Naive thymus-derived CD4-positive, alpha-beta T cell (primary cell): ENCODE data around the gene MSL3B.

Experiments used
- ATAC-seq: fragments of 150-1000 bp; cut with Tn5 transposase; 2 replicates; pipeline ENCODE4 v1.10.0; 2021; ENCODE audit warnings: mild to moderate bottlenecking, moderate library complexity
- CTCF ChIA-PET: fragments of 350-600 bp; sonication (Branson Sonifier 250); formaldehyde crosslinking; loops from one replicate; lab custom pipeline; 2021; ENCODE audit warnings: antibody characterized with exemption; lab: Charles Lee
- POLR2A ChIA-PET: fragments of 350-600 bp; sonication (Branson Sonifier 250); formaldehyde crosslinking; loops from one replicate; lab custom pipeline; 2021; ENCODE audit warnings: antibody characterized with exemption, inconsistent platforms; lab: Charles Lee
- DNase-seq, 9 donors: peaks; one replicate each; pipeline versions ENCODE4 v3.0.0 to v3.0.0-alpha.2; 2020 to 2022; ENCODE audit warnings: mixed read lengths in 1 of 9
- H3K27ac ChIP-seq: one replicate; pipeline ENCODE4 v1.7.0; 2013; ENCODE audit warnings: mild to moderate bottlenecking, low read depth, low read length, moderate library complexity
- H3K27me3 ChIP-seq, 2 donors: one replicate each; pipeline ENCODE4 v1.7.0; 2013; ENCODE audit warnings: low read length in 2 of 2, mild to moderate bottlenecking in 2 of 2, moderate library complexity in 2 of 2; ENCODE audit not compliant: control insufficient read depth in 2 of 2, insufficient read depth in 2 of 2
- H3K36me3 ChIP-seq, 3 experiments: 1 replicate in 2 of 3; 2 replicates in 1 of 3; pipeline ENCODE4 v1.7.0; 2013; ENCODE audit warnings: low read length in 3 of 3, mild to moderate bottlenecking in 3 of 3, moderate library complexity in 1 of 3; ENCODE audit not compliant: insufficient read depth in 3 of 3, control insufficient read depth in 2 of 3
- H3K4me1 ChIP-seq, 2 donors: one replicate each; pipeline ENCODE4 v1.7.0; 2013; ENCODE audit warnings: low read length in 2 of 2, mild to moderate bottlenecking in 2 of 2, moderate library complexity in 1 of 2; ENCODE audit not compliant: control insufficient read depth in 2 of 2, insufficient read depth in 2 of 2
- H3K4me3 ChIP-seq: 2 replicates; pipeline ENCODE4 v1.7.0; 2013; ENCODE audit warnings: mild to moderate bottlenecking, low read length
- H3K9me3 ChIP-seq, 3 experiments: 1 replicate in 2 of 3; 2 replicates in 1 of 3; pipeline ENCODE4 v1.7.0; 2013; ENCODE audit warnings: low read length in 3 of 3; ENCODE audit not compliant: control insufficient read depth in 2 of 3
- H3K27ac Mint-ChIP-seq, 9 donors: one replicate each; pipeline ENCODE4 v1.8.0; 2020 to 2022; ENCODE audit warnings: mixed read lengths in 9 of 9, mild to moderate bottlenecking in 8 of 9, moderate library complexity in 5 of 9, inconsistent platforms in 2 of 9
- H3K27me3 Mint-ChIP-seq, 5 donors: one replicate each; pipeline ENCODE4 v1.8.0; 2021 to 2022; ENCODE audit warnings: mixed read lengths in 5 of 5, mild to moderate bottlenecking in 1 of 5
- H3K36me3 Mint-ChIP-seq, 5 donors: one replicate each; pipeline ENCODE4 v1.8.0; 2020 to 2022; ENCODE audit warnings: mixed read lengths in 5 of 5, mild to moderate bottlenecking in 3 of 5, inconsistent platforms in 1 of 5
- H3K4me1 Mint-ChIP-seq, 7 donors: one replicate each; pipeline ENCODE4 v1.8.0; 2020 to 2022; ENCODE audit warnings: mixed read lengths in 7 of 7, mild to moderate bottlenecking in 3 of 7, inconsistent platforms in 1 of 7
- H3K4me3 Mint-ChIP-seq, 10 donors: one replicate each; pipeline ENCODE4 v1.8.0; 2020 to 2022; ENCODE audit warnings: mild to moderate bottlenecking in 10 of 10, mixed read lengths in 10 of 10, moderate library complexity in 6 of 10, inconsistent platforms in 2 of 10
- H3K9me3 Mint-ChIP-seq, 11 donors: one replicate each; pipeline ENCODE4 v1.8.0; 2020 to 2022; ENCODE audit warnings: mixed read lengths in 11 of 11, mild to moderate bottlenecking in 4 of 11, inconsistent platforms in 1 of 11, moderate library complexity in 1 of 11
- intact Hi-C, 2 donors: fragments of 100-400 bp; cut with micrococcal nuclease; formaldehyde crosslinking; loops; one replicate each; pipeline ENCODE4 v1.15.1; 2023

The MSL3B gene

GRCh38 chr2:233855345-233855744 lies 12.8 kb downstream of the MSL3B start:
- H3K27ac Mint-ChIP-seq, result peak overlapping the region in 1 of 9 donors; percentile 95
- CTCF ChIA-PET, result no interaction called here
- ATAC-seq, result no peak

GRCh38 chr2:233854241-233854981 lies 13.8 kb downstream of the MSL3B start, which contains the start of gene HJURP:
Gene HJURP, minus strand, starts transcription at chr2:233854535. Its CDS starts 35 bp downstream, at chr2:233854500.
- peak within 1 kb of the TSS; percentile 83 to 98 (median 92) for H3K4me3 Mint-ChIP-seq
- peaks cover 0 to 13% (median 0%) of the 10 kb centered on the region in 5 donors for H3K36me3 Mint-ChIP-seq
- POLR2A ChIA-PET, result no interaction called here
- peaks cover 0 to 7% (median 5%) of the 10 kb centered on the region in 5 donors for H3K27me3 Mint-ChIP-seq
- Histone ChIP-seq H3K4me3 (peak within 1 kb of the TSS; percentile 97), H3K27me3 (no peaks in the 10 kb centered on the region), H3K36me3 (no peaks in the 10 kb centered on the region), H3K4me1 (peaks cover 0 to 6% of the 10 kb centered on the region in 2 donors), H3K27ac (peak within 1 kb of the TSS; percentile 26), H3K9me3 (no peaks in the 10 kb centered on the region)
- H3K9me3 Mint-ChIP-seq, result no peaks in the 10 kb centered on the region
- DNase-seq (peak; percentile 76 to 92 (median 87)), ATAC-seq (peak; percentile 96)
- H3K4me1 Mint-ChIP-seq, result peaks cover 12 to 68% (median 18%) of the 10 kb centered on the region in 7 donors
- CTCF ChIA-PET, result no interaction called here
- intact Hi-C loops, result loop anchor here (1.0 to 10.0 kb wide), 4 partner anchors 14 to 690 kb away; partner anchors contain the start of gene MSL3B (in 2 of the 2)
- peak within 1 kb of the TSS in 8 of 9 donors; percentile 53 to 95 (median 75) for H3K27ac Mint-ChIP-seq

More at GRCh38 chr2:233855345-233855744, 12.8 kb downstream of the MSL3B start:
- H3K4me1 Mint-ChIP-seq, result peaks cover 12 to 59% (median 18%) of the 10 kb centered on the region in 7 donors
- H3K27me3 Mint-ChIP-seq, result peaks cover under 1 to 7% (median 6%) of the 10 kb centered on the region in 5 donors
- peak overlapping the region; percentile 97 for H3K4me3 ChIP-seq
- POLR2A ChIA-PET, result no interaction called here
- H3K4me3 Mint-ChIP-seq, result peak overlapping the region; percentile 60 to 98 (median 90)
- H3K27me3 ChIP-seq, result no peaks in the 10 kb centered on the region
- H3K36me3 Mint-ChIP-seq, result peaks cover 0 to 13% (median 0%) of the 10 kb centered on the region in 5 donors
- H3K27ac ChIP-seq, result no peak overlapping the region
- DNase-seq, result no peak
- H3K9me3 Mint-ChIP-seq, result no peaks in the 10 kb centered on the region
- intact Hi-C loops, result loop anchor here (5.0 to 10.0 kb wide), 5 partner anchors 247 to 689 kb away; no protein-coding TSS in a partner anchor
- H3K36me3 ChIP-seq, result no peaks in the 10 kb centered on the region
- H3K4me1 ChIP-seq, result peaks cover 0 to 6% of the 10 kb centered on the region in 2 donors
- no peaks in the 10 kb centered on the region for H3K9me3 ChIP-seq

DNA sequence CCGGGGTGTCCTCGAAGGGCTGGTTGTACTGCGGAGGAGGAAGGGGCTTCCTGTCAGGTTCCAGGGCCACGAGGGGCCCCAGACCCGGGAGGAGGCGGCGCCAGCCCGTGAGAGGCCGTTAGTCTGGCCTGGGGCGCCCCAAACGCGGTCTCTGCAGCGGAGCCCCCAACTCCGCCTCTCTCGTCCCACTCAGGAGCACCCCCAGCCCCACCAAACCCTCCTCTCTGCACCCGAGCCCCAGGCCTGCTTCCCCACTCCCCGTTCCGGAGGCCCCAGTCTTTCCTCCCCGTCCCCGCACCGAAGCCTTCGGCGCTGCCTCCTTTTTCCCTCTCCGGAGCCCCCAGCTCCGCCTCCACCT lies 14.3 kb downstream of the MSL3B start:
- H3K4me3 ChIP-seq, result peak overlapping the region; percentile 97
- POLR2A ChIA-PET, result no interaction called here
- Mint-ChIP-seq H3K27ac (peak overlapping the region in 3 of 9 donors; percentile 8 to 95 (median 25)), H3K4me3 (peak overlapping the region; percentile 83 to 98 (median 92)), H3K36me3 (peaks cover 0 to 18% (median 0%) of the 10 kb centered on the region in 5 donors), H3K9me3 (no peaks in the 10 kb centered on the region), H3K4me1 (peaks cover 12 to 73% (median 18%) of the 10 kb centered on the region in 7 donors), H3K27me3 (peaks cover 0 to 7% (median 5%) of the 10 kb centered on the region in 5 donors)
- intact Hi-C loops, result loop anchor here (1.0 to 10.0 kb wide), 4 partner anchors 14 to 691 kb away; partner anchors contain the start of gene MSL3B (in 2 of the 2)
- H3K36me3 ChIP-seq, result no peaks in the 10 kb centered on the region
- no peak overlapping the region for H3K27ac ChIP-seq
- H3K9me3 ChIP-seq, result no peaks in the 10 kb centered on the region
- peaks cover 0 to 6% of the 10 kb centered on the region in 2 donors for H3K4me1 ChIP-seq
- peak in 1 of 9 donors; percentile 10 for DNase-seq
- ATAC-seq, result no peak
- CTCF ChIA-PET, result no interaction called here
- no peaks in the 10 kb centered on the region for H3K27me3 ChIP-seq

- Histone ChIP-seq H3K4me3 (peak overlapping the region; percentile 97), H3K4me1 (peaks cover 0 to 6% of the 10 kb centered on the region in 2 donors), H3K36me3 (no peaks in the 10 kb centered on the region), H3K9me3 (no peaks in the 10 kb centered on the region), H3K27ac (no peak overlapping the region), H3K27me3 (no peaks in the 10 kb centered on the region)
- peaks cover 0 to 22% (median 0%) of the 10 kb centered on the region in 5 donors for H3K36me3 Mint-ChIP-seq
- peak overlapping the region; percentile 77 to 98 (median 92) for H3K4me3 Mint-ChIP-seq
- H3K9me3 Mint-ChIP-seq, result no peaks in the 10 kb centered on the region
- peaks cover 0 to 7% (median 5%) of the 10 kb centered on the region in 5 donors for H3K27me3 Mint-ChIP-seq
- peak overlapping the region in 2 of 9 donors; percentile 8 to 95 for H3K27ac Mint-ChIP-seq
- intact Hi-C loops, result loop anchor here (10.0 kb wide), 3 partner anchors 429 to 691 kb away; no protein-coding TSS in a partner anchor
- no peak for ATAC-seq
- ChIA-PET CTCF (no interaction called here), POLR2A (no interaction called here)
- H3K4me1 Mint-ChIP-seq, result peaks cover 12 to 77% (median 18%) of the 10 kb centered on the region in 7 donors
- DNase-seq, result no peak
Measured at GRCh38 chr2:233853353-233853752, 14.8 kb downstream of the MSL3B start.

DNA sequence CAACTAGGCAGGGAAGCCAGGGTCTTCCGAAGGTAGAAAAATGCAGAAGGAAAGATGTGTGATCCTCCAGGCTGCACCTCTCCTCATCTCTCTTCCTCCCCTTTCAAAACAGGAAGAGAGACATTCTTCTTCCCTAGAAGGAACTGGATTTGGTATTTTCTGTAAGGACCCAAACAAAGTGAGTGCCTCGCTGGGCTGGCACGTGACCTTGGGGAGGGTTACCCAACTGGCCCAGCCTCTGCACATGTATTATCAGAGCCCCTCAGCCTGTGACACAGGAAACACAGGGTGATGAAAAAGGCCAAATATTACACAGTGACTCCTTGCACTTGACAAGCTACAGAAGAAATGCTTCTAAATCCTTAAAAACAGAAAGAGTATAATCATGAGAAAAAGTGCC lies 16.1 kb downstream of the MSL3B start:
- DNase-seq (no peak), ATAC-seq (no peak)
- no peaks in the 10 kb centered on the region for H3K9me3 ChIP-seq
- H3K4me1 Mint-ChIP-seq, result peaks cover 10 to 76% (median 13%) of the 10 kb centered on the region in 7 donors
- peaks cover 0 to 7% (median 5%) of the 10 kb centered on the region in 5 donors for H3K27me3 Mint-ChIP-seq
- H3K36me3 ChIP-seq, result no peaks in the 10 kb centered on the region
- H3K4me3 ChIP-seq, result no peak overlapping the region
- no peaks in the 10 kb centered on the region for H3K9me3 Mint-ChIP-seq
- peaks cover 0 to 29% (median 0%) of the 10 kb centered on the region in 5 donors for H3K36me3 Mint-ChIP-seq
- no peaks in the 10 kb centered on the region for H3K27me3 ChIP-seq
- H3K4me3 Mint-ChIP-seq, result peak overlapping the region in 1 of 10 donors; percentile 98
- H3K27ac Mint-ChIP-seq, result peak overlapping the region in 1 of 9 donors; percentile 95
- H3K4me1 ChIP-seq, result peaks cover 0 to 6% of the 10 kb centered on the region in 2 donors
- CTCF ChIA-PET, result no interaction called here
- no peak overlapping the region for H3K27ac ChIP-seq
- intact Hi-C loops, result loop anchor here (10.0 kb wide), 3 partner anchors 427 to 693 kb away; no protein-coding TSS in a partner anchor
- POLR2A ChIA-PET, result no interaction called here

GRCh38 chr2:233851169-233851568 lies 17.0 kb downstream of the MSL3B start:
- H3K4me3 ChIP-seq, result no peak overlapping the region
- Mint-ChIP-seq H3K4me3 (no peak overlapping the region), H3K36me3 (peaks cover 0 to 29% (median 0%) of the 10 kb centered on the region in 5 donors), H3K27ac (no peak overlapping the region), H3K27me3 (peaks cover 0 to 7% (median 5%) of the 10 kb centered on the region in 5 donors), H3K9me3 (no peaks in the 10 kb centered on the region), H3K4me1 (peaks cover 10 to 77% (median 13%) of the 10 kb centered on the region in 7 donors)
- CTCF ChIA-PET, result no interaction called here
- intact Hi-C loops, result loop anchor here (10.0 kb wide), 3 partner anchors 426 to 694 kb away; no protein-coding TSS in a partner anchor
- no peaks in the 10 kb centered on the region for H3K9me3 ChIP-seq
- no peaks in the 10 kb centered on the region for H3K36me3 ChIP-seq
- peaks cover 0 to 6% of the 10 kb centered on the region in 2 donors for H3K4me1 ChIP-seq
- no peak for DNase-seq
- ATAC-seq, result no peak
- no peak overlapping the region for H3K27ac ChIP-seq
- POLR2A ChIA-PET, result no interaction called here
- no peaks in the 10 kb centered on the region for H3K27me3 ChIP-seq
